GM12873 (cell line): ENCODE data around the gene MAL.

Experiments
- CTCF ChIP-seq: IDR thresholded peaks from 2 replicates; pipeline ENCODE4 v1.5.1; 2012; ENCODE audit warnings: low read depth, mild to moderate bottlenecking, moderate library complexity, low read length, control low read depth; ENCODE audit not compliant: insufficient read depth; ENCODE audit errors: missing control alignments

MAL gene

GRCh38 chr2:95038635-95039298, 13.3 kb downstream of the MAL start:
- TF ChIP-seq CTCF, result no peak

- no peak for TF ChIP-seq CTCF
These were observed 13.9 kb downstream of the MAL start for GRCh38 chr2:95039363-95039762.

- no peak for TF ChIP-seq CTCF
These were observed 14.5 kb downstream of the MAL start for GRCh38 chr2:95039978-95040377.

GRCh38 chr2:95040426-95040825, 14.9 kb downstream of the MAL start:
- TF ChIP-seq CTCF, result no peak

GRCh38 chr2:95041060-95041823, 15.7 kb downstream of the MAL start:
- no peak for TF ChIP-seq CTCF

- no peak for TF ChIP-seq CTCF
These were observed 16.4 kb downstream of the MAL start for GRCh38 chr2:95041824-95042442.
